Endothelial cell of umbilical vein (primary cell): ENCODE results near the gene ZNF276. TPM values are rescaled to one million over a fixed set of nuclear protein-coding genes. Genes with fewer than 3 reads are reported as not detected.
A peak's percentile ranks its signal among the peaks of the same experiment; 100 is the strongest.

Experiments used
- BruUV-seq: library from RNA; stranded (reverse); fragments of 400-500 nt; replicated peaks from 2 replicates; lab custom pipeline; 2021; lab: Mats Ljungman, UMichigan
- CTCF ChIA-PET: fragments of 300-600, 350-600 bp; sonication (Branson Sonifier 250); formaldehyde crosslinking; loops from one replicate; lab custom pipeline; 2021; ENCODE audit warnings: antibody characterized with exemption, inconsistent platforms; lab: Charles Lee
- POLR2A ChIA-PET: fragments of 300-600, 350-600 bp; sonication (Branson Sonifier 250); formaldehyde crosslinking; loops from one replicate; lab custom pipeline; 2021; ENCODE audit warnings: antibody characterized with exemption, inconsistent platforms; lab: Charles Lee
- DNase-seq: peaks from one replicate; pipeline ENCODE4 v3.0.0-alpha.2; 2011; ENCODE audit warnings: low read depth, low spot score
- FAIRE-seq: peaks from 2 replicates; lab custom pipeline; 2011; peaks lifted over from hg19 to GRCh38; lab: Jason Lieb, UNC
- H2AFZ ChIP-seq: 2 replicates; pipeline ENCODE4 v1.6.0; 2012; ENCODE audit warnings: low read depth, low read length, control low read depth, inconsistent platforms
- H3K27ac ChIP-seq: 2 replicates; pipeline ENCODE4 v1.5.1; 2011; ENCODE audit warnings: low read depth, mild to moderate bottlenecking, control low read depth, low read length, moderate library complexity; ENCODE audit not compliant: insufficient read depth
- H3K27me3 ChIP-seq, 2 experiments: 2 replicates each; pipeline versions ENCODE4 v1.6.0 to v1.6.1; 2011; ENCODE audit warnings: low read length in 2 of 2, mixed read lengths in 1 of 2; ENCODE audit not compliant: control insufficient read depth in 2 of 2, insufficient read depth in 2 of 2
- H3K36me3 ChIP-seq, 2 experiments: 2 replicates in 1 of 2; 3 replicates in 1 of 2; pipeline ENCODE4 v1.5.1; 2011; ENCODE audit warnings: low read length in 2 of 2, mild to moderate bottlenecking in 1 of 2, moderate library complexity in 1 of 2; ENCODE audit not compliant: control insufficient read depth in 2 of 2, insufficient read depth in 2 of 2; ENCODE audit errors: extremely low read depth in 1 of 2
- H3K4me1 ChIP-seq: 3 replicates; pipeline ENCODE4 v1.5.1; 2011; ENCODE audit warnings: mild to moderate bottlenecking, low read length; ENCODE audit not compliant: control insufficient read depth, insufficient read depth; ENCODE audit errors: extremely low read depth
- H3K4me2 ChIP-seq: 2 replicates; pipeline ENCODE4 v1.6.1; 2011; ENCODE audit warnings: low read length, control low read depth, mixed read lengths; ENCODE audit not compliant: insufficient read depth
- H3K4me3 ChIP-seq, 3 experiments: fragments of 200-600 bp in 1 of 3; sonication (generic), shearing (Covaris generic) in 1 of 3; replicated peaks in 1 of 3; 2 replicates each; pipeline ENCODE4 v1.5.1; 2011 to 2016; ENCODE audit warnings: control low read depth in 3 of 3, low read length in 3 of 3, mild to moderate bottlenecking in 2 of 3, inconsistent platforms in 1 of 3, low read depth in 1 of 3, moderate library complexity in 1 of 3; ENCODE audit not compliant: insufficient read depth in 1 of 3
- H3K79me2 ChIP-seq: 2 replicates; pipeline ENCODE4 v1.6.0; 2012; ENCODE audit warnings: low read length, inconsistent platforms; ENCODE audit not compliant: control insufficient read depth, insufficient read depth
- H3K9ac ChIP-seq: replicated peaks from 2 replicates; pipeline ENCODE3; 2011; ENCODE audit warnings: low read length, control low read depth; ENCODE audit not compliant: insufficient read depth; ENCODE audit errors: extremely low read depth
- H3K9me1 ChIP-seq: replicated peaks from 3 replicates; pipeline ENCODE4 v1.6.0; 2011; ENCODE audit warnings: mild to moderate bottlenecking, low read length; ENCODE audit not compliant: control insufficient read depth, insufficient read depth; ENCODE audit errors: extremely low read depth
- H3K9me3 ChIP-seq: replicated peaks from 2 replicates; pipeline ENCODE4 v1.5.1; 2012; ENCODE audit warnings: low read length, inconsistent platforms; ENCODE audit not compliant: control insufficient read depth, insufficient read depth
- H4K20me1 ChIP-seq: replicated peaks from 2 replicates; pipeline ENCODE3; 2011; ENCODE audit warnings: mild to moderate bottlenecking, low read length; ENCODE audit not compliant: control insufficient read depth, insufficient read depth; ENCODE audit errors: extremely low read depth
- FOS ChIP-seq: IDR thresholded peaks from 2 replicates; pipeline ENCODE4 v1.6.1; 2011; ENCODE audit warnings: mild to moderate bottlenecking, low read length, moderate library complexity, borderline replicate concordance; ENCODE audit not compliant: insufficient read depth
- POLR2A ChIP-seq: IDR thresholded peaks from 2 replicates; pipeline ENCODE4 v1.6.1; 2012; ENCODE audit warnings: low read depth, mild to moderate bottlenecking, control low read depth, low read length
- POLR2AphosphoS5 ChIP-seq: IDR thresholded peaks from 2 replicates; pipeline ENCODE4 v1.6.1; 2012; ENCODE audit warnings: low read depth, mild to moderate bottlenecking, control low read depth, low read length, moderate library complexity; ENCODE audit not compliant: insufficient read depth
- dilution Hi-C: fragments of 300-500 bp; cut with MboI; formaldehyde crosslinking; loops from one replicate; pipeline ENCODE4 v1.15.0; 2019; ENCODE audit warnings: low sequenced_read_pairs; ENCODE audit not compliant: extremely low pct_ligation_motif_present
- intact Hi-C: fragments of 100-400 bp; cut with micrococcal nuclease; formaldehyde crosslinking; loops from one replicate; pipeline ENCODE4 v1.10.0; 2022
- polyA plus RNA-seq, 4 experiments: library from polyadenylated mRNA; depleted of rRNA in 3 of 4; stranded (reverse) in 3 of 4; unstranded in 1 of 4; fragments of >200 nt; gene quantifications; 2 replicates each; pipeline versions ENCODE4 v1.2.1 to v1.2.3, GENCODE V29; 2011 to 2012; ENCODE audit warnings: missing spikeins in 1 of 4
- total RNA-seq: library from RNA; stranded (reverse); gene quantifications from 2 replicates; pipeline ENCODE4 v1.2.3, GENCODE V29; 2021
- TF ChIP-seq, protein P1 (sequence below), 2 donors: IDR thresholded peaks; 1 replicate in 1 of 2; 2 replicates in 1 of 2; pipeline ENCODE4 v1.5.1; 2011; ENCODE audit warnings: low read length in 2 of 2, mild to moderate bottlenecking in 2 of 2, moderate library complexity in 2 of 2, control low read depth in 1 of 2, inconsistent platforms in 1 of 2, low read depth in 1 of 2; ENCODE audit not compliant: insufficient read depth in 1 of 2; ENCODE audit errors: extremely low read depth in 1 of 2

ZNF276 gene
- total and polyA plus RNA-seq, 2 donors (not counting 3 experiments of a cell fraction or from before 2014, with no cell fraction given) = 36.6 to 40.0 TPM

DNA sequence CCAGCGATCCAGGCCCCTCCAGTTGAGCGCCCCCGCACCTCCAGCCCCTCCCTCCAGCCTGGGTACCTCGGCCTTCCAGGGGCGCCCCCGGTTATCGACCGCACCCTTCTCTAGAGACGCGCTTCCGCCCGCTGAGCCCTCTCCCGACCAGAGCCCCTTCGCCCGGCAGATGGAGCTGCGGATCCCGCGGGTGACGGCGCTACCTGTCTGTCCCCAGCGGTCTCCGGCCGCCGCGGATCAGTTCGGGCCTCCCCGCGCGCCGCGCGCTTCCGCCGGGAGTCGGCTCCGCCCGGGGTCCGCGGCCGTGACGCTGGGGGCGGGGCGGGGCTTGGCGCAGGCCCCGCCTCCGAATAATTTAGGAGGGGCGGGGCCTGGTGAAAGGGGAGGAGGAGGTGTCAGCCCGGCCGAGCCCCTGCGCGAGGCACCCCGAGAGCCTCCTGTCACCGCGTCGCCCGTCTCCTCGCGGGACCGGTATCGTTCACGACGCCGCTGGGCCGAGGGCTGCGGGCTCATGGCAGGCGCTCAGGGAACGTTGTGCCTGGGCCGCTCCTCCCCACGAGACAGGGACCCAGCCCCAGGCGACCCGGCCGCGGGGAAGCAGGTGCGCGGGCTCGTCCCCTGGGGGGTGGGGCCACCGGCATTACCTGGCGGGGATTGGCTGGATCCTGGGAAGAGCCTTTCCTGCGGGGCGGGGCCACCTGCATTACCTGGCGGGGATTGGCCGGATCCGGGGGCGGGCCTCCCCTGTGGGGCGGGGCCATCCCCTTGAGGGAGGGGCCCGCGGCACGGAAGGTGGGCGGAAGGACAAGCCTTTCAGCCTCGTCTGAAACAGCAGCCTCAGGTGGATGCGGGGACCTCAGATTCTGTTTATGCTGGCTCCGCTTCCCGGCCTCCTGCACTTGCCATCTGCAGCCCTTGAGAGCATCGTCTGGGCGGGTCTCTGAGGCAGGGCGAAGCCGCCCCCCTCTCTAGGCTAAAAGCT, 19.6 kb upstream of the ZNF276 start, which contains the start of gene SPATA2L:
SPATA2L (minus strand) TSS at position 281 of the 982 bp plus-strand sequence. CDS start 473 bp downstream, outside the sequence.
- H4K20me1 ChIP-seq = no peaks in the 10 kb centered on the region
- peak within 1 kb of the TSS; percentile 65 for H3K9ac ChIP-seq
- H3K4me2 ChIP-seq = peak within 1 kb of the TSS; percentile 49
- DNase-seq (peak; percentile 71), FAIRE-seq (peak; percentile 72)
- H2AFZ ChIP-seq = peak within 1 kb of the TSS; percentile 73
- intact Hi-C loops = loop anchor here (2.0 to 5.0 kb wide), 2 partner anchors 159 to 221 kb away; partner anchors contain the start of gene TUBB3
- POLR2A ChIA-PET = no interaction called here
- H3K9me3 ChIP-seq = no peaks in the 10 kb centered on the region
- peaks cover 9% of the 10 kb centered on the region for H3K4me1 ChIP-seq
- no peaks in the 10 kb centered on the region for H3K36me3 ChIP-seq
- no peaks in the 10 kb centered on the region for H3K27me3 ChIP-seq
- CTCF ChIA-PET = interaction anchor here (1.6 to 6.4 kb wide), 8 partner anchors 8 to 208 kb away, joined by 7 to 119 read pairs (median 24); no protein-coding TSS in a partner anchor
- dilution Hi-C loops = no loop called here
- TF ChIP-seq POLR2AphosphoS5 (peak; percentile 66), FOS (no peak), POLR2A (peak; percentile 63)
- TF ChIP-seq, protein P1, sequence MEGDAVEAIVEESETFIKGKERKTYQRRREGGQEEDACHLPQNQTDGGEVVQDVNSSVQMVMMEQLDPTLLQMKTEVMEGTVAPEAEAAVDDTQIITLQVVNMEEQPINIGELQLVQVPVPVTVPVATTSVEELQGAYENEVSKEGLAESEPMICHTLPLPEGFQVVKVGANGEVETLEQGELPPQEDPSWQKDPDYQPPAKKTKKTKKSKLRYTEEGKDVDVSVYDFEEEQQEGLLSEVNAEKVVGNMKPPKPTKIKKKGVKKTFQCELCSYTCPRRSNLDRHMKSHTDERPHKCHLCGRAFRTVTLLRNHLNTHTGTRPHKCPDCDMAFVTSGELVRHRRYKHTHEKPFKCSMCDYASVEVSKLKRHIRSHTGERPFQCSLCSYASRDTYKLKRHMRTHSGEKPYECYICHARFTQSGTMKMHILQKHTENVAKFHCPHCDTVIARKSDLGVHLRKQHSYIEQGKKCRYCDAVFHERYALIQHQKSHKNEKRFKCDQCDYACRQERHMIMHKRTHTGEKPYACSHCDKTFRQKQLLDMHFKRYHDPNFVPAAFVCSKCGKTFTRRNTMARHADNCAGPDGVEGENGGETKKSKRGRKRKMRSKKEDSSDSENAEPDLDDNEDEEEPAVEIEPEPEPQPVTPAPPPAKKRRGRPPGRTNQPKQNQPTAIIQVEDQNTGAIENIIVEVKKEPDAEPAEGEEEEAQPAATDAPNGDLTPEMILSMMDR (IDR thresholded peaks at IDR 0.05; ENCODE audit: extremely low read depth in 1 of 2, insufficient read depth in 1 of 2, low read depth in 1 of 2, low read length in 2 of 2) = peak in 1 of 2 donors; percentile 4
- no peaks in the 10 kb centered on the region for H3K9me1 ChIP-seq
- H3K27ac ChIP-seq = peak within 1 kb of the TSS; percentile 26
- no TSS peak for BruUV-seq
- peak within 1 kb of the TSS; percentile 27 to 62 (median 45) for H3K4me3 ChIP-seq
- no peaks in the 10 kb centered on the region for H3K79me2 ChIP-seq
